ENCODE results near the gene CYP11A1.

CYP11A1 gene

GRCh38 chr15:74399511-74400312 is 32.3 kb upstream of the CYP11A1 start:
- H3K27ac ChIP-seq, result peak overlapping the region; percentile 8; the same call in 1 of the 2 replicates
- no peak for TF ChIP-seq ZFX (IDR thresholded peaks at IDR 0.05)
- no peak for TF ChIP-seq CTCF (conservative IDR thresholded peaks at IDR 0.05)

GRCh38 chr15:74399100-74399499 is 31.7 kb upstream of the CYP11A1 start:
- TF ChIP-seq ZFX (IDR thresholded peaks at IDR 0.05), result no peak
- no peak for TF ChIP-seq CTCF (conservative IDR thresholded peaks at IDR 0.05)
- no peak overlapping the region for H3K27ac ChIP-seq

- TF ChIP-seq ZFX (IDR thresholded peaks at IDR 0.05), result no peak
- no peak for TF ChIP-seq CTCF (conservative IDR thresholded peaks at IDR 0.05)
- H3K27ac ChIP-seq, result no peak overlapping the region
These were observed 30.7 kb upstream of the CYP11A1 start for GRCh38 chr15:74398183-74398582.

DNA sequence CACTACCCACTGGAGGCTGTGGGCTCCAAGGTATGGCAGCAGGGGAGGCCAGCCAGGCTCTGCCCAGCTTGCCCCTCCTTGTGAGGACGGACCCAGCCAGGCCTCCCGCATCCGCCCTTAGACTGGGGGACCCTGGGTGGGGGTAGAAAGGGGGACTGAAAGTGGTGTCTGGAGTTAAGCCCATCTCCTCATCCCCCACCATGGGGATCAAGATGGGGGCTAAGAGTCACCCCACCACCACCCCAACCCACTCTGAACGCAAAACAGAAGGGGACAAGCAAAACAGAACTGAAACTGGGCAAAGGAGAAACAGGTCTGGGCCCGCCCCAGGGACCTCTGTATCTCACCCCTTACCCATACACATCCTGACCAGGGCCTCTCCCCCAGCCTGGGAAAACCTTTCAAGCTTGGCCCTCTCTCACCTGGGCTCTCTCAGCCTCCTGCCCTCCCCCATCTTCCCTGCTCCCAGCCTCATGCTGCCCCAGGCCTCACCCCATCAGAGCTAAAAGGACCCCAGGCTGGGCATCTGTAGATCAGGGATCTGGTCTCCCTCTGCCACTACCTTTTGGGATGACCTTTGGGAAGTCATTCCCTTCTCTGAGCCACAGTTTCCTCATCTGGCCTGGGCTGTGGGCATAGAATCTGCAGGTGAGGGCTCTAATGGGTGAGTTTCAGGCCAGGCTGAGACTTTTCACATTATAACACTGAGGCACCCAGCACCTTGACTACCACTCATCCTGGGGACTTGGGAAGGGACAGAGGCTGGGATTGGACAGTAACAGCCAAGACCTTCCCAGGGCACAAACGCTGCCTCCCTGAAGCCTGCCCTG is 30.0 kb upstream of the CYP11A1 start:
- H3K27ac ChIP-seq, result no peak overlapping the region

DNA sequence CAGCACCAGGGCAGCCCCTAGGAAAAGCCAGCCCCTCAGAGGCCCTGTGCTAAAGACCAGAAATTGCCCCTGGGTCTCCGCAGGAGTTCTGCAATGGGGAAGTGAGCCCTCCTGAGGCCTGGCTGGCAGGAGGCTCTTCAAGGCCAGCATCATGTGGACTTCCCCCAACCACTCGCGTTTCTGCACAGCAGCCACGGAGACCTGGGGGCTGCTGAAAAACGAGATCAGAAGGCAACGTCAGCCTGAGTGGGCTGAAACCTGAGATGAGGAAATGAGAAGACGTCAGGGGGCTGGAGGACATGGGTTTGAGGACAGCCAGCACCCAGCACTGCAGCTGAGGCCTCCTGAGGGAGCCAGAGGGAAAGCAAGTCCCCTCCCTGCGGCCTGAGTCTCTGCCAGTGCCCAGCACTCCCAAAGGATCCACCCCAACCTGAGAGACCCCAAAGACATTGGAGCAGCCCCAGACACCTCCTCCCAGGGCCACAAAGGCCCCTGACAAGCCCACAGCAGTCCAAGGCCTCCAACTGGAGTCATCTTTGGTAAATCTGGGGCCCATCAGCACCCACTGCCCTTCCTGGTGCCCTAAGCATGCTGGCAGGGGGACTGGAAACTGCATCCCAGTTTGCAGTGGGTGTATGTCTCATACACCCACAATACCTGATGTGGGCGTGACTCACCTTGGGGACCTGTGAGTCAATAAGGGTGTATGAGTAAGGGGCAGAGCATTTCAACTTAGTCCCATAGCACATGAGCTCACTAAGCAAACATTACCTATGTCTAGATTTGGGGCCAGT is 29.2 kb upstream of the CYP11A1 start:
- H3K27ac ChIP-seq, result no peak overlapping the region
- no peak for TF ChIP-seq CTCF (conservative IDR thresholded peaks at IDR 0.05)

More for the DNA sequence above, 30.0 kb upstream of the CYP11A1 start:
- TF ChIP-seq ZFX (IDR thresholded peaks at IDR 0.05) (no peak), CTCF (conservative IDR thresholded peaks at IDR 0.05) (no peak)

DNA sequence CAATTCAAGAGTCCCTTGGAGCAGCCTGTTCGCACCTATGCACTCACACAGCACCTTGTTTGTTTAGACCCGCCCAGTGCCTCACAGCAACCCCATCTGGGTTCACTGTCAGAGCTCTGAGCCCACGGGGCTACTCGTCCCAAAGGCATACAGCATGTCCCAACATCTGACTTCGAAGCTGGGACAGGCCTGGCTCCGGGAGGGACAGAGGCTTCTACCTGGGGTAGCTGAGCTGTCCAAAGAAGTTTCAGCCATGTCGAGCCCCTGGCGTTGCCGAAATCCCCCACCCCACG is 28.6 kb upstream of the CYP11A1 start:
- TF ChIP-seq ZFX (IDR thresholded peaks at IDR 0.05), result no peak
- TF ChIP-seq CTCF (conservative IDR thresholded peaks at IDR 0.05), result no peak
- H3K27ac ChIP-seq, result no peak overlapping the region
